ENCODE results near the gene SPINT2. TPM values are rescaled to one million over a fixed set of nuclear protein-coding genes. Genes with fewer than 3 reads are reported as not detected.

SPINT2 gene
- total RNA-seq, 1 experiment from 2014 or later, result 1,006 TPM

- H3K4me1 ChIP-seq (ENCODE audit: control insufficient read depth, insufficient read depth, low read length), result peaks cover 4% of the 10 kb centered on the region; the same call in 1 of the 2 replicates
- no peaks in the 10 kb centered on the region for H3K9me3 ChIP-seq (ENCODE audit: control insufficient read depth, insufficient read depth, low read depth, low read length)
- CTCF ChIA-PET, result no interaction called here
- BruUV-seq (replicated peaks), result no TSS peak
- in situ Hi-C loops (cut with HindIII; ENCODE audit: low pct_unique_long_range_greater_than_20kb, low sequenced_read_pairs) (no loop called here), intact Hi-C loops (cut with micrococcal nuclease; ENCODE audit: unreplicated experiment) (no loop called here)
- no peak overlapping the region for H3K27ac ChIP-seq (ENCODE audit: low read length)
- DNase-seq (ENCODE audit: low read depth, low spot score) (no peak), ATAC-seq (no peak)
- POLR2A ChIA-PET, result interaction anchor here (0.6 kb wide), 1 partner anchor 19 kb away, joined by 4 read pairs; no protein-coding TSS in a partner anchor
- no peak overlapping the region for H3K4me3 ChIP-seq (ENCODE audit: low read depth in 2 of 2, low read length in 2 of 2)
- no peak for TF ChIP-seq POLR2AphosphoS5 (IDR thresholded peaks at IDR 0.05; ENCODE audit: low read depth, low read length)
- TF ChIP-seq REST (IDR thresholded peaks at IDR 0.05; ENCODE audit: insufficient read depth in 1 of 2, low read depth in 2 of 2, low read length in 1 of 2), result no peak
- no peak for TF ChIP-seq TCF7L2 (IDR thresholded peaks at IDR 0.05; ENCODE audit: low read depth, low read length)
- no peak for TF ChIP-seq SIN3A (IDR thresholded peaks at IDR 0.05; ENCODE audit: borderline replicate concordance, insufficient read depth, low read depth, low read length)
- TF ChIP-seq, protein P1, sequence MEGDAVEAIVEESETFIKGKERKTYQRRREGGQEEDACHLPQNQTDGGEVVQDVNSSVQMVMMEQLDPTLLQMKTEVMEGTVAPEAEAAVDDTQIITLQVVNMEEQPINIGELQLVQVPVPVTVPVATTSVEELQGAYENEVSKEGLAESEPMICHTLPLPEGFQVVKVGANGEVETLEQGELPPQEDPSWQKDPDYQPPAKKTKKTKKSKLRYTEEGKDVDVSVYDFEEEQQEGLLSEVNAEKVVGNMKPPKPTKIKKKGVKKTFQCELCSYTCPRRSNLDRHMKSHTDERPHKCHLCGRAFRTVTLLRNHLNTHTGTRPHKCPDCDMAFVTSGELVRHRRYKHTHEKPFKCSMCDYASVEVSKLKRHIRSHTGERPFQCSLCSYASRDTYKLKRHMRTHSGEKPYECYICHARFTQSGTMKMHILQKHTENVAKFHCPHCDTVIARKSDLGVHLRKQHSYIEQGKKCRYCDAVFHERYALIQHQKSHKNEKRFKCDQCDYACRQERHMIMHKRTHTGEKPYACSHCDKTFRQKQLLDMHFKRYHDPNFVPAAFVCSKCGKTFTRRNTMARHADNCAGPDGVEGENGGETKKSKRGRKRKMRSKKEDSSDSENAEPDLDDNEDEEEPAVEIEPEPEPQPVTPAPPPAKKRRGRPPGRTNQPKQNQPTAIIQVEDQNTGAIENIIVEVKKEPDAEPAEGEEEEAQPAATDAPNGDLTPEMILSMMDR (IDR thresholded peaks at IDR 0.05), result no peak
- H3K36me3 ChIP-seq (ENCODE audit: control insufficient read depth, insufficient read depth, low read length), result no peaks in the 10 kb centered on the region
- H3K27me3 ChIP-seq (ENCODE audit: control insufficient read depth, insufficient read depth, low read length), result no peaks in the 10 kb centered on the region
These were observed 67.4 kb downstream of the SPINT2 start for GRCh38 chr19:38331728-38332127.

DNA sequence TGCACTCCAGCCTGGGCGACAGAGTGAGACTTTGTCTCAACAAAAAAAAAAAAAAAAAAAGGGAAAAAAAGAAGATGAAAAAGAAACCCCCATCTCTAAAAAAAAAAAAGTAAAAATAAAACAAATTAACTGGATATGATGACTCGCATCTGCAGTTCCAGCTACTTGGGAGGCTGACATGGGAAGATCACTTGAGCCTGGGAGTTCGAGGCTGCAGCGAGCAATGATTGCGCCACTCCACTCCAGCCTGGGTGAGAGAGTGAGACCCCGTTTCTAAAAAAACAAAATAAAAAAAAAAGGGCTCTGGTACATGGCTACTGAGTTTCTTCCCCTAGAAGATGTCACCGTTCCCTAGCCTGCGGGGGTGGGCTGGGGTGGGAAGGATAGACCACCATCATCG lies 68.9 kb downstream of the SPINT2 start:
- peaks cover 4% of the 10 kb centered on the region; the same call in 1 of the 2 replicates for H3K4me1 ChIP-seq (ENCODE audit: control insufficient read depth, insufficient read depth, low read length)
- DNase-seq (ENCODE audit: low read depth, low spot score) (no peak), ATAC-seq (no peak)
- POLR2A ChIA-PET, result no interaction called here
- CTCF ChIA-PET, result interaction anchor here (0.6 kb wide), 1 partner anchor 100 kb away, joined by 17 read pairs; no protein-coding TSS in a partner anchor
- H3K27me3 ChIP-seq (ENCODE audit: control insufficient read depth, insufficient read depth, low read length), result no peaks in the 10 kb centered on the region
- intact Hi-C loops (cut with micrococcal nuclease; ENCODE audit: unreplicated experiment) (no loop called here), in situ Hi-C loops (cut with HindIII; ENCODE audit: low pct_unique_long_range_greater_than_20kb, low sequenced_read_pairs) (no loop called here)
- no peaks in the 10 kb centered on the region for H3K9me3 ChIP-seq (ENCODE audit: control insufficient read depth, insufficient read depth, low read depth, low read length)
- no peak overlapping the region for H3K4me3 ChIP-seq (ENCODE audit: low read depth in 2 of 2, low read length in 2 of 2)
- no peak overlapping the region for H3K27ac ChIP-seq (ENCODE audit: low read length)
- no peaks in the 10 kb centered on the region for H3K36me3 ChIP-seq (ENCODE audit: control insufficient read depth, insufficient read depth, low read length)
- TF ChIP-seq REST (IDR thresholded peaks at IDR 0.05; ENCODE audit: insufficient read depth in 1 of 2, low read depth in 2 of 2, low read length in 1 of 2), result no peak
- TF ChIP-seq SIN3A (IDR thresholded peaks at IDR 0.05; ENCODE audit: borderline replicate concordance, insufficient read depth, low read depth, low read length), result no peak
- TF ChIP-seq POLR2AphosphoS5 (IDR thresholded peaks at IDR 0.05; ENCODE audit: low read depth, low read length), result no peak
- TF ChIP-seq TCF7L2 (IDR thresholded peaks at IDR 0.05; ENCODE audit: low read depth, low read length), result no peak
- TF ChIP-seq, protein P1 (IDR thresholded peaks at IDR 0.05), result no peak
- BruUV-seq (replicated peaks), result no TSS peak

Data from Panc1 (cell line).